CD4-positive, alpha-beta T cell (primary cell): ENCODE measurements around the gene TCF7L2. TPM values are rescaled to one million over a fixed set of nuclear protein-coding genes. Genes with fewer than 3 reads are reported as not detected.

Experiments
- ATAC-seq: fragments of 200-7000 bp; cut with Tn5 transposase; one replicate; pipeline ENCODE4 v1.10.0; 2022; ENCODE audit warnings: mild to moderate bottlenecking; ENCODE audit not compliant: poor library complexity
- CTCF ChIA-PET: fragments of 350-600 bp; sonication (Branson Sonifier 250); formaldehyde crosslinking; loops from one replicate; lab custom pipeline; 2021; ENCODE audit warnings: antibody characterized with exemption, inconsistent platforms; lab: Charles Lee
- POLR2A ChIA-PET: fragments of 350-600 bp; sonication (Branson Sonifier 250); formaldehyde crosslinking; loops from one replicate; lab custom pipeline; 2021; ENCODE audit warnings: antibody characterized with exemption, inconsistent platforms; lab: Charles Lee
- DNase-seq, 14 experiments: peaks; one replicate each; pipeline ENCODE4 v3.0.0-alpha.2; 2013 to 2020; ENCODE audit warnings: mixed read lengths in 2 of 14
- H3K27ac ChIP-seq, 2 donors: one replicate each; pipeline versions ENCODE4 v1.5.1 to v1.7.0; 2013; ENCODE audit warnings: low read length in 2 of 2, low read depth in 1 of 2, mild to moderate bottlenecking in 1 of 2
- H3K27me3 ChIP-seq, 2 experiments: 1 replicate in 1 of 2; 2 replicates in 1 of 2; pipeline versions ENCODE4 v1.6.1 to v1.7.0; 2013; ENCODE audit warnings: low read length in 2 of 2, control low read depth in 1 of 2, mild to moderate bottlenecking in 1 of 2, moderate library complexity in 1 of 2; ENCODE audit not compliant: insufficient read depth in 2 of 2, control insufficient read depth in 1 of 2
- H3K36me3 ChIP-seq: one replicate; pipeline ENCODE4 v1.6.1; 2013; ENCODE audit warnings: low read length, control low read depth; ENCODE audit not compliant: insufficient read depth
- H3K4me1 ChIP-seq: one replicate; pipeline ENCODE4 v1.6.1; 2013; ENCODE audit warnings: low read length, control low read depth; ENCODE audit not compliant: insufficient read depth
- H3K4me3 ChIP-seq: one replicate; pipeline ENCODE4 v1.5.1; 2013; ENCODE audit warnings: mild to moderate bottlenecking, low read length, moderate library complexity
- H3K9me3 ChIP-seq, 2 experiments: 1 replicate in 1 of 2; 2 replicates in 1 of 2; pipeline versions ENCODE4 v1.6.1 to v1.7.0; 2013; ENCODE audit warnings: low read length in 2 of 2, mild to moderate bottlenecking in 2 of 2, control low read depth in 1 of 2, moderate library complexity in 1 of 2; ENCODE audit not compliant: control insufficient read depth in 1 of 2, insufficient read depth in 1 of 2
- H3K27ac Mint-ChIP-seq: one replicate; pipeline ENCODE4 v1.8.0; 2020; ENCODE audit warnings: mixed read lengths
- H3K27me3 Mint-ChIP-seq: one replicate; pipeline ENCODE4 v1.8.0; 2021; ENCODE audit warnings: mixed read lengths
- H3K36me3 Mint-ChIP-seq: one replicate; pipeline ENCODE4 v1.8.0; 2021; ENCODE audit warnings: low read depth, mixed read lengths
- H3K4me1 Mint-ChIP-seq: one replicate; pipeline ENCODE4 v1.8.0; 2021; ENCODE audit warnings: low read depth, mixed read lengths
- H3K4me3 Mint-ChIP-seq: one replicate; pipeline ENCODE4 v1.8.0; 2020; ENCODE audit warnings: mild to moderate bottlenecking, mixed read lengths
- H3K9me3 Mint-ChIP-seq: one replicate; pipeline ENCODE4 v1.8.0; 2020; ENCODE audit warnings: mixed read lengths
- intact Hi-C, 2 experiments: fragments of 100-400 bp; cut with DNase I in 1 of 2; cut with micrococcal nuclease in 1 of 2; formaldehyde crosslinking; loops; one replicate each; pipeline versions ENCODE4 v1.15.1 to v1.9.0; 2023 to 2025; cut with DNase I, micrococcal nuclease
- total RNA-seq, 174 experiments: library from RNA in 2 of 174; stranded (reverse) in 2 of 174; gene quantifications; one replicate each; pipeline ENCODE4 v1.2.3 and lab custom pipeline; 2021 to 2026
- TF ChIP-seq, protein P1 (sequence below): fragments of 200-600 bp; IDR thresholded peaks from one replicate; pipeline ENCODE4 v1.8.0; 2022; ENCODE audit warnings: antibody characterized with exemption, mild to moderate bottlenecking

The TCF7L2 gene
- total RNA-seq, 2 experiments from 2014 or later: 4.2 to 4.4 TPM

DNA sequence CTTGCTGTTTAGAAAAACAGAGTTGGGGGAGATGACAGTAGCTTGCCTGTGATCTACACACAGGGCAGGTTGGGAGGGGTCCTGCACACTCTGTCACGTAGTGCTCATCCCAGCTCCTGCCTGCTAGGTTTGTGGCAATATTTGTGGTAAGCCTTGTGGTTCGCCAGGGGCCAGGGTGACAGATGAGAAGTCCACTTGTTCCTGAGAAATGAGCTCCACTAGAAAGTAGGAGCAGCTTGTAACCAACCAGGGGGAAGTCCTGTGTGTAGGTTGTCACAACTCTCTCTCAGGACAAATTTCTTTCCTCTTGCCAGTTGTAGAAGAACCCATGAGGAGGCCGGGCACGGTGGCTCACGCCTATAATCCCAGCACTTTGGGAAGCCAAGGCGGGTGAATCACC lies 147.0 kb downstream of the TCF7L2 start:
- H3K9me3 Mint-ChIP-seq: no peaks in the 10 kb centered on the region
- ATAC-seq (no peak), DNase-seq (peak in 2 of 14 experiments; percentile 13 to 34)
- H3K27ac Mint-ChIP-seq: no peak overlapping the region
- no peaks in the 10 kb centered on the region for H3K36me3 ChIP-seq
- no peaks in the 10 kb centered on the region for H3K9me3 ChIP-seq
- H3K27ac ChIP-seq: no peak overlapping the region
- no peaks in the 10 kb centered on the region for H3K27me3 Mint-ChIP-seq
- ChIA-PET CTCF (no interaction called here), POLR2A (no interaction called here)
- H3K4me3 ChIP-seq: no peak overlapping the region
- TF ChIP-seq, protein P1, sequence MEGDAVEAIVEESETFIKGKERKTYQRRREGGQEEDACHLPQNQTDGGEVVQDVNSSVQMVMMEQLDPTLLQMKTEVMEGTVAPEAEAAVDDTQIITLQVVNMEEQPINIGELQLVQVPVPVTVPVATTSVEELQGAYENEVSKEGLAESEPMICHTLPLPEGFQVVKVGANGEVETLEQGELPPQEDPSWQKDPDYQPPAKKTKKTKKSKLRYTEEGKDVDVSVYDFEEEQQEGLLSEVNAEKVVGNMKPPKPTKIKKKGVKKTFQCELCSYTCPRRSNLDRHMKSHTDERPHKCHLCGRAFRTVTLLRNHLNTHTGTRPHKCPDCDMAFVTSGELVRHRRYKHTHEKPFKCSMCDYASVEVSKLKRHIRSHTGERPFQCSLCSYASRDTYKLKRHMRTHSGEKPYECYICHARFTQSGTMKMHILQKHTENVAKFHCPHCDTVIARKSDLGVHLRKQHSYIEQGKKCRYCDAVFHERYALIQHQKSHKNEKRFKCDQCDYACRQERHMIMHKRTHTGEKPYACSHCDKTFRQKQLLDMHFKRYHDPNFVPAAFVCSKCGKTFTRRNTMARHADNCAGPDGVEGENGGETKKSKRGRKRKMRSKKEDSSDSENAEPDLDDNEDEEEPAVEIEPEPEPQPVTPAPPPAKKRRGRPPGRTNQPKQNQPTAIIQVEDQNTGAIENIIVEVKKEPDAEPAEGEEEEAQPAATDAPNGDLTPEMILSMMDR: no peak
- peaks cover 13% of the 10 kb centered on the region for H3K4me1 Mint-ChIP-seq
- no peak overlapping the region for H3K4me3 Mint-ChIP-seq
- intact Hi-C loops: no loop called here
- peaks cover 10% of the 10 kb centered on the region for H3K4me1 ChIP-seq
- no peaks in the 10 kb centered on the region for H3K27me3 ChIP-seq
- no peaks in the 10 kb centered on the region for H3K36me3 Mint-ChIP-seq

DNA sequence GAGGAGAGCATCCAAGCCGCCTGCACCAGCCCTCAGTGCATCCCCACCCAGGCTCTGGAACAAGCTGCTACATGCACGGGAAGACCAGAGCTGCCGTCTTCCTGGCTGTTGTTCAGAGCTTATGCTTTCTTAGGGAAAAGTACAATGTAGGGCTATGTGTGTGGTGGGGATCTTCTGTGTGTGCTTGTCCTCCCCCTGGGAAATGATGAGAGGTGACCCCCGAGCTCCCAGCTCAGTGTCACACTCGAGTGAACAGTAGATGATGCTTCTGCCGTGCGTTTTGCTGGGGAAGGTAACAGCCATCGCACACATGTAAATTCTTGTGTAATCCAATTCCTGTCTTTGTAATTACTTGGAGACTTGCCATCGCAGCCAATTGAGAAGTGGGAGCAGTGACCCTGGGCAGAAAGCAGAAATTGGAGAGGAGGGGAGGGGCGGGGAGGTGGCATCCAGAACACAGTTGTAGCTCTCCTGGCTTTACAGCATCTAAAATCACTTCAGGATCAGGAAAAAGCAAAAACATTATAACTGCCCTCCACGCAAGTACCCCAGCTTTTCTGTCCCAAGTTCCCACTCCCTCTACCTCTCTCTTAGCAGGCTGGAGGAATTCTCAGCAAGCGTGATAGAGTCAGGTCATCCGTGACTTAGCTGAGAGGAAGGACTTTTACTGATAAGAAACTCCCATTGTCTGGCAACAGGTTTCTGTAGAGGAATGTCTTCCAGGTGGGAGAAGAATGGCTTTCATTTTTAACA lies 149.6 kb downstream of the TCF7L2 start:
- TF ChIP-seq, protein P1: no peak
- no peak overlapping the region for H3K4me3 ChIP-seq
- Mint-ChIP-seq H3K27me3 (no peaks in the 10 kb centered on the region), H3K9me3 (no peaks in the 10 kb centered on the region), H3K4me1 (peaks cover 1% of the 10 kb centered on the region), H3K27ac (no peak overlapping the region), H3K4me3 (no peak overlapping the region), H3K36me3 (no peaks in the 10 kb centered on the region)
- H3K27me3 ChIP-seq: no peaks in the 10 kb centered on the region
- ChIA-PET POLR2A (no interaction called here), CTCF (no interaction called here)
- H3K9me3 ChIP-seq: no peaks in the 10 kb centered on the region
- intact Hi-C loops: loop anchor here in 1 of 2 experiments (5.0 kb wide), 1 partner anchor 1967 kb away; no protein-coding TSS in a partner anchor
- H3K4me1 ChIP-seq: peaks cover 4% of the 10 kb centered on the region
- ATAC-seq: no peak
- DNase-seq: peak in 3 of 14 experiments; percentile 2 to 38 (median 31)
- no peaks in the 10 kb centered on the region for H3K36me3 ChIP-seq
- H3K27ac ChIP-seq: no peak overlapping the region

DNA sequence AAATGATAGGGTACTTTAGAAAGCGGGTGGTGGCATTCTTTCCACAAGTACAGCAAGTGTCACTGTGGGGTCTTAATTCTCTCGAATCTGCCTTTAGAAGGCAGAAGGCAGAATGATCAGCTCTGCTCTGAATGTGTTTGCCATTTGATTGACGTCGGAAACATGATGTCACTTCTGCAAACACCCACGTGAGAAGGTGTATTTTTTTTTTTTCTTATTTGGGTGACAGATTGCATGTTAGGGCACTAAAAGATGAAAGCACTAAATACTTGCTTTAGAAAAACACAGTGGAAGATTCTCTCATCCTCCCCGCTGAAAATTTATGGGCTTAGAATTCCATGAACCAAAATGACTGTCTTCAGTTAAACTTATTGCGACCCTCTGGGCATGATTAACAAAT lies 150.2 kb downstream of the TCF7L2 start:
- Mint-ChIP-seq H3K27ac (no peak overlapping the region), H3K4me1 (no peaks in the 10 kb centered on the region), H3K4me3 (no peak overlapping the region), H3K9me3 (no peaks in the 10 kb centered on the region), H3K27me3 (no peaks in the 10 kb centered on the region), H3K36me3 (no peaks in the 10 kb centered on the region)
- intact Hi-C loops: loop anchor here in 1 of 2 experiments (5.0 kb wide), 1 partner anchor 1968 kb away; no protein-coding TSS in a partner anchor
- no peaks in the 10 kb centered on the region for H3K27me3 ChIP-seq
- no peak overlapping the region for H3K27ac ChIP-seq
- ATAC-seq (no peak), DNase-seq (no peak)
- TF ChIP-seq, protein P1: no peak
- no peaks in the 10 kb centered on the region for H3K9me3 ChIP-seq
- H3K36me3 ChIP-seq: no peaks in the 10 kb centered on the region
- CTCF ChIA-PET: no interaction called here
- no peaks in the 10 kb centered on the region for H3K4me1 ChIP-seq
- no peak overlapping the region for H3K4me3 ChIP-seq
- POLR2A ChIA-PET: no interaction called here
